ENCODE measurements around the gene RNF31. TPM values are rescaled to one million over a fixed set of nuclear protein-coding genes. Genes with fewer than 3 reads are reported as not detected.

Gene RNF31
- total and polyA plus RNA-seq, 2 of the 13 experiments (the other 11 are each of a cell fraction or from before 2014, with no cell fraction given), result 48.2 to 86.8 TPM

- TF ChIP-seq, protein P1, sequence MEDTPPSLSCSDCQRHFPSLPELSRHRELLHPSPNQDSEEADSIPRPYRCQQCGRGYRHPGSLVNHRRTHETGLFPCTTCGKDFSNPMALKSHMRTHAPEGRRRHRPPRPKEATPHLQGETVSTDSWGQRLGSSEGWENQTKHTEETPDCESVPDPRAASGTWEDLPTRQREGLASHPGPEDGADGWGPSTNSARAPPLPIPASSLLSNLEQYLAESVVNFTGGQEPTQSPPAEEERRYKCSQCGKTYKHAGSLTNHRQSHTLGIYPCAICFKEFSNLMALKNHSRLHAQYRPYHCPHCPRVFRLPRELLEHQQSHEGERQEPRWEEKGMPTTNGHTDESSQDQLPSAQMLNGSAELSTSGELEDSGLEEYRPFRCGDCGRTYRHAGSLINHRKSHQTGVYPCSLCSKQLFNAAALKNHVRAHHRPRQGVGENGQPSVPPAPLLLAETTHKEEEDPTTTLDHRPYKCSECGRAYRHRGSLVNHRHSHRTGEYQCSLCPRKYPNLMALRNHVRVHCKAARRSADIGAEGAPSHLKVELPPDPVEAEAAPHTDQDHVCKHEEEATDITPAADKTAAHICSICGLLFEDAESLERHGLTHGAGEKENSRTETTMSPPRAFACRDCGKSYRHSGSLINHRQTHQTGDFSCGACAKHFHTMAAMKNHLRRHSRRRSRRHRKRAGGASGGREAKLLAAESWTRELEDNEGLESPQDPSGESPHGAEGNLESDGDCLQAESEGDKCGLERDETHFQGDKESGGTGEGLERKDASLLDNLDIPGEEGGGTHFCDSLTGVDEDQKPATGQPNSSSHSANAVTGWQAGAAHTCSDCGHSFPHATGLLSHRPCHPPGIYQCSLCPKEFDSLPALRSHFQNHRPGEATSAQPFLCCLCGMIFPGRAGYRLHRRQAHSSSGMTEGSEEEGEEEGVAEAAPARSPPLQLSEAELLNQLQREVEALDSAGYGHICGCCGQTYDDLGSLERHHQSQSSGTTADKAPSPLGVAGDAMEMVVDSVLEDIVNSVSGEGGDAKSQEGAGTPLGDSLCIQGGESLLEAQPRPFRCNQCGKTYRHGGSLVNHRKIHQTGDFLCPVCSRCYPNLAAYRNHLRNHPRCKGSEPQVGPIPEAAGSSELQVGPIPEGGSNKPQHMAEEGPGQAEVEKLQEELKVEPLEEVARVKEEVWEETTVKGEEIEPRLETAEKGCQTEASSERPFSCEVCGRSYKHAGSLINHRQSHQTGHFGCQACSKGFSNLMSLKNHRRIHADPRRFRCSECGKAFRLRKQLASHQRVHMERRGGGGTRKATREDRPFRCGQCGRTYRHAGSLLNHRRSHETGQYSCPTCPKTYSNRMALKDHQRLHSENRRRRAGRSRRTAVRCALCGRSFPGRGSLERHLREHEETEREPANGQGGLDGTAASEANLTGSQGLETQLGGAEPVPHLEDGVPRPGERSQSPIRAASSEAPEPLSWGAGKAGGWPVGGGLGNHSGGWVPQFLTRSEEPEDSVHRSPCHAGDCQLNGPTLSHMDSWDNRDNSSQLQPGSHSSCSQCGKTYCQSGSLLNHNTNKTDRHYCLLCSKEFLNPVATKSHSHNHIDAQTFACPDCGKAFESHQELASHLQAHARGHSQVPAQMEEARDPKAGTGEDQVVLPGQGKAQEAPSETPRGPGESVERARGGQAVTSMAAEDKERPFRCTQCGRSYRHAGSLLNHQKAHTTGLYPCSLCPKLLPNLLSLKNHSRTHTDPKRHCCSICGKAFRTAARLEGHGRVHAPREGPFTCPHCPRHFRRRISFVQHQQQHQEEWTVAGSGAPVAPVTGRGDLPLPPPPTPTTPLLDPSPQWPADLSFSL (CRISPR knock-in tag; IDR thresholded peaks at IDR 0.05), result no peak
- TF ChIP-seq ZNF441 (CRISPR knock-in tag; IDR thresholded peaks at IDR 0.05; ENCODE audit: borderline replicate concordance) (no peak), ZNF598 (CRISPR knock-in tag; IDR thresholded peaks at IDR 0.05; ENCODE audit: borderline replicate concordance) (no peak; the same call in 1 of the 2 replicates), ZNF33A (CRISPR knock-in tag; IDR thresholded peaks at IDR 0.05; ENCODE audit: borderline replicate concordance) (no peak), TFAP4 (IDR thresholded peaks at IDR 0.05; ENCODE audit: borderline replicate concordance, low read depth) (no peak), HOXA9 (CRISPR knock-in tag; IDR thresholded peaks at IDR 0.05; ENCODE audit: borderline replicate concordance) (no peak), ZNF678 (CRISPR knock-in tag; IDR thresholded peaks at IDR 0.05) (no peak), FOXK1 (CRISPR knock-in tag; IDR thresholded peaks at IDR 0.05; ENCODE audit: borderline replicate concordance, low read depth) (no peak), ZNF354B (CRISPR knock-in tag; IDR thresholded peaks at IDR 0.05) (no peak), SETDB1 (CRISPR knock-in tag; IDR thresholded peaks at IDR 0.05; ENCODE audit: borderline replicate concordance) (no peak), TEAD3 (CRISPR knock-in tag; optimal IDR thresholded peaks at IDR 0.05; ENCODE audit: borderline replicate concordance) (peak; percentile 24), ZFP62 (CRISPR knock-in tag; IDR thresholded peaks at IDR 0.05) (no peak), CCAR2 (optimal IDR thresholded peaks at IDR 0.05; ENCODE audit: low read depth, low read length) (no peak), HNRNPK (IDR thresholded peaks at IDR 0.05; ENCODE audit: low read depth, low read length, poor library complexity, severe bottlenecking) (no peak)
- TF ChIP-seq, protein P2, sequence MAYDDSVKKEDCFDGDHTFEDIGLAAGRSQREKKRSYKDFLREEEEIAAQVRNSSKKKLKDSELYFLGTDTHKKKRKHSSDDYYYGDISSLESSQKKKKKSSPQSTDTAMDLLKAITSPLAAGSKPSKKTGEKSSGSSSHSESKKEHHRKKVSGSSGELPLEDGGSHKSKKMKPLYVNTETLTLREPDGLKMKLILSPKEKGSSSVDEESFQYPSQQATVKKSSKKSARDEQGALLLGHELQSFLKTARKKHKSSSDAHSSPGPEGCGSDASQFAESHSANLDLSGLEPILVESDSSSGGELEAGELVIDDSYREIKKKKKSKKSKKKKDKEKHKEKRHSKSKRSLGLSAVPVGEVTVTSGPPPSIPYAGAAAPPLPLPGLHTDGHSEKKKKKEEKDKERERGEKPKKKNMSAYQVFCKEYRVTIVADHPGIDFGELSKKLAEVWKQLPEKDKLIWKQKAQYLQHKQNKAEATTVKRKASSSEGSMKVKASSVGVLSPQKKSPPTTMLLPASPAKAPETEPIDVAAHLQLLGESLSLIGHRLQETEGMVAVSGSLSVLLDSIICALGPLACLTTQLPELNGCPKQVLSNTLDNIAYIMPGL (CRISPR knock-in tag; IDR thresholded peaks at IDR 0.05; ENCODE audit: borderline replicate concordance in 1 of 2, low read depth in 1 of 2), result 0 out of 4 replicates have a peak, but pooled peaks of 1 of the 2 experiments have one; percentile 18
- TF ChIP-seq, protein P3, sequence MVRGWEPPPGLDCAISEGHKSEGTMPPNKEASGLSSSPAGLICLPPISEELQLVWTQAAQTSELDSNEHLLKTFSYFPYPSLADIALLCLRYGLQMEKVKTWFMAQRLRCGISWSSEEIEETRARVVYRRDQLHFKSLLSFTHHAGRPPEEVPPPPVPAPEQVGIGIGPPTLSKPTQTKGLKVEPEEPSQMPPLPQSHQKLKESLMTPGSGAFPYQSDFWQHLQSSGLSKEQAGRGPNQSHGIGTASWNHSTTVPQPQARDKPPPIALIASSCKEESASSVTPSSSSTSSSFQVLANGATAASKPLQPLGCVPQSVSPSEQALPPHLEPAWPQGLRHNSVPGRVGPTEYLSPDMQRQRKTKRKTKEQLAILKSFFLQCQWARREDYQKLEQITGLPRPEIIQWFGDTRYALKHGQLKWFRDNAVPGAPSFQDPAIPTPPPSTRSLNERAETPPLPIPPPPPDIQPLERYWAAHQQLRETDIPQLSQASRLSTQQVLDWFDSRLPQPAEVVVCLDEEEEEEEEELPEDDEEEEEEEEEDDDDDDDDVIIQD (CRISPR knock-in tag; IDR thresholded peaks at IDR 0.05; ENCODE audit: low read depth), result no peak; the same call in 1 of the 2 replicates
Measured at GRCh38 chr14:24138396-24139271, 8.7 kb upstream of the RNF31 start (continued).

Data from HepG2 (cell line).